ENCODE data around the gene CLIP1.
"Not testable (repeated sequence)": the region's sequence is repeated elsewhere in the genome, so short reads cannot be mapped to it uniquely, and the experiment has no call there.

DNA sequence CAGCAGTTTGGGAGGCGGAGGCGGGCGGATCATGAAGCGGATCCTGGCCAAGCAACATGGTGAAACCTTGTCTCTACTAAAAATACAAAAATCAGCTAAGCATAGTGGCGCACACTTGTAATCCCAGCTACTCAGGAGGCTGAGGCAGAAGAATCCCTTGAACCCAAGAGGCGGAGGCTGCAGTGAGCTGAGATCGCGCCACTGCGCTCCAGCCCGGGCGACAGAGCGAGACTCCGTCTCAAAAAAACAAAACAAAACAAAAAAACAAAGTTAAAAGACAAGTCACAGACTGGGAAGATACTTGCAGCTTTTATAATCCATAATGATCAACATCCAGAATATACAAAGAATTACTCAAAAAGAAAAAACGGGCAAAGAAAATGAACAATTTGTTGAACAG lies 161.7 kb downstream of the CLIP1 start:
- TF ChIP-seq CTCF, POLR2A, EP300 (IDR thresholded peaks at IDR 0.05): not testable (repeated sequence)

Measured in ovary (tissue), 3 donors.